ENCODE measurements around the gene MMD.

MMD gene

DNA sequence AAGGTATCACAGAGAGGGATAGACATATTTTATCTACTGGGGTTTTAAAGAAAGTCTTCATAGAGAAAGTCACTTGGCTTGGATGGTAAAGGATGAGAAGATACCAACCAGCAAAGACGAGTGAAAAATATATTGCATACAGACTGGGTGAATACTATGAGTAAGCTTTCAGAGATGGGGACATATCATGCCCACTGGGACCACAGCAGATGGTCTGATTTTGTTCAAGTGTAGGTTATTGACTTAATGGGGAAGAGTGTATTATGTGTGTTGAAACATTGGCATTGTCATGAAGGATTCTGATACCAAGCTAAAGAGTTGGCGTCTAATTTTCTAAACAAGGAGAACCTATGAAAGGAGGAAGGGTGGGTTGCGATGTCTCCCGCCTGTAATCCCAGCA is 13.8 kb upstream of the MMD start:
- no peak for TF ChIP-seq EZH2phosphoT487 (conservative IDR thresholded peaks at IDR 0.05; ENCODE audit: low read length)
- TF ChIP-seq, protein P1, sequence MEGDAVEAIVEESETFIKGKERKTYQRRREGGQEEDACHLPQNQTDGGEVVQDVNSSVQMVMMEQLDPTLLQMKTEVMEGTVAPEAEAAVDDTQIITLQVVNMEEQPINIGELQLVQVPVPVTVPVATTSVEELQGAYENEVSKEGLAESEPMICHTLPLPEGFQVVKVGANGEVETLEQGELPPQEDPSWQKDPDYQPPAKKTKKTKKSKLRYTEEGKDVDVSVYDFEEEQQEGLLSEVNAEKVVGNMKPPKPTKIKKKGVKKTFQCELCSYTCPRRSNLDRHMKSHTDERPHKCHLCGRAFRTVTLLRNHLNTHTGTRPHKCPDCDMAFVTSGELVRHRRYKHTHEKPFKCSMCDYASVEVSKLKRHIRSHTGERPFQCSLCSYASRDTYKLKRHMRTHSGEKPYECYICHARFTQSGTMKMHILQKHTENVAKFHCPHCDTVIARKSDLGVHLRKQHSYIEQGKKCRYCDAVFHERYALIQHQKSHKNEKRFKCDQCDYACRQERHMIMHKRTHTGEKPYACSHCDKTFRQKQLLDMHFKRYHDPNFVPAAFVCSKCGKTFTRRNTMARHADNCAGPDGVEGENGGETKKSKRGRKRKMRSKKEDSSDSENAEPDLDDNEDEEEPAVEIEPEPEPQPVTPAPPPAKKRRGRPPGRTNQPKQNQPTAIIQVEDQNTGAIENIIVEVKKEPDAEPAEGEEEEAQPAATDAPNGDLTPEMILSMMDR (IDR thresholded peaks at IDR 0.05; ENCODE audit: insufficient read depth, low read length, poor library complexity, severe bottlenecking), result no peak
- H3K9me2 ChIP-seq (replicated peaks; ENCODE audit: insufficient read depth, low read length), result no peaks in the 10 kb centered on the region

DNA sequence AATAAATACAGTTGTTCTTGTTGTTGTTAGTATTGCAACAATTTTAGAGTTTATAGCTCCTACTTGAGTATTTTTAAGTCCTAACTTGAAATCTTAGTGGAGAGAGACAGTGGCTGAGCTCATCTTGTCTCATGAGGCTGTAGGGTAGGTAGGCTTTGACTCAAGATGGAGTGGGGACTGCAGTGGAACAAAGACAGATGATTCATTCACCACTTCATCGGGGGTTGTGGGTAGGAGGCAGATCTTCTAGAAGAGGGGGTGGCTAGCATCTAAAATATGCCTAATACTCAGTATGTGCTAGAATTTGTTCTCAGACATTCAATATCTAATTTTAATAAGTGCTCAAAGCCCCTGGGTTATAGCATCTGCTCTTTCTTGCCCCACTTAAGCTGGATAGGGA is 13.1 kb upstream of the MMD start:
- Histone ChIP-seq H3K27me3 (ENCODE audit: low read length) (no peaks in the 10 kb centered on the region), H3K79me2 (ENCODE audit: insufficient read depth, low read length) (no peaks in the 10 kb centered on the region), H3K9me2 (replicated peaks; ENCODE audit: insufficient read depth, low read length) (no peaks in the 10 kb centered on the region), H3K9me3 (ENCODE audit: insufficient read depth, low read length) (no peaks in the 10 kb centered on the region), H3K9ac (ENCODE audit: low read length) (no peak overlapping the region), H3K36me3 (ENCODE audit: low read length) (no peaks in the 10 kb centered on the region), H3K4me2 (ENCODE audit: low read depth, low read length, poor library complexity, severe bottlenecking) (no peak overlapping the region), H2AFZ (ENCODE audit: low read depth, low read length, severe bottlenecking) (no peak overlapping the region), H3F3A (ENCODE audit: insufficient read depth) (no peaks in the 10 kb centered on the region), H3K4me3 (ENCODE audit: insufficient read depth, low read length, poor library complexity, severe bottlenecking) (no peak overlapping the region), H3K27ac (ENCODE audit: low read depth, low read length) (no peak overlapping the region), H4K20me1 (ENCODE audit: low read depth, low read length) (no peaks in the 10 kb centered on the region)
- TF ChIP-seq, protein P1 (IDR thresholded peaks at IDR 0.05; ENCODE audit: insufficient read depth, low read length, poor library complexity, severe bottlenecking), result no peak
- no peak for TF ChIP-seq EZH2phosphoT487 (conservative IDR thresholded peaks at IDR 0.05; ENCODE audit: low read length)

More for the DNA sequence above, 13.8 kb upstream of the MMD start:
- Histone ChIP-seq H3K27ac (ENCODE audit: low read depth, low read length) (no peak overlapping the region), H4K20me1 (ENCODE audit: low read depth, low read length) (no peaks in the 10 kb centered on the region), H3K9me3 (ENCODE audit: insufficient read depth, low read length) (no peaks in the 10 kb centered on the region), H3K79me2 (ENCODE audit: insufficient read depth, low read length) (no peaks in the 10 kb centered on the region), H3F3A (ENCODE audit: insufficient read depth) (no peaks in the 10 kb centered on the region), H3K27me3 (ENCODE audit: low read length) (no peaks in the 10 kb centered on the region), H2AFZ (ENCODE audit: low read depth, low read length, severe bottlenecking) (no peak overlapping the region), H3K4me3 (ENCODE audit: insufficient read depth, low read length, poor library complexity, severe bottlenecking) (no peak overlapping the region), H3K36me3 (ENCODE audit: low read length) (no peaks in the 10 kb centered on the region), H3K4me2 (ENCODE audit: low read depth, low read length, poor library complexity, severe bottlenecking) (no peak overlapping the region), H3K9ac (ENCODE audit: low read length) (no peak overlapping the region)

DNA sequence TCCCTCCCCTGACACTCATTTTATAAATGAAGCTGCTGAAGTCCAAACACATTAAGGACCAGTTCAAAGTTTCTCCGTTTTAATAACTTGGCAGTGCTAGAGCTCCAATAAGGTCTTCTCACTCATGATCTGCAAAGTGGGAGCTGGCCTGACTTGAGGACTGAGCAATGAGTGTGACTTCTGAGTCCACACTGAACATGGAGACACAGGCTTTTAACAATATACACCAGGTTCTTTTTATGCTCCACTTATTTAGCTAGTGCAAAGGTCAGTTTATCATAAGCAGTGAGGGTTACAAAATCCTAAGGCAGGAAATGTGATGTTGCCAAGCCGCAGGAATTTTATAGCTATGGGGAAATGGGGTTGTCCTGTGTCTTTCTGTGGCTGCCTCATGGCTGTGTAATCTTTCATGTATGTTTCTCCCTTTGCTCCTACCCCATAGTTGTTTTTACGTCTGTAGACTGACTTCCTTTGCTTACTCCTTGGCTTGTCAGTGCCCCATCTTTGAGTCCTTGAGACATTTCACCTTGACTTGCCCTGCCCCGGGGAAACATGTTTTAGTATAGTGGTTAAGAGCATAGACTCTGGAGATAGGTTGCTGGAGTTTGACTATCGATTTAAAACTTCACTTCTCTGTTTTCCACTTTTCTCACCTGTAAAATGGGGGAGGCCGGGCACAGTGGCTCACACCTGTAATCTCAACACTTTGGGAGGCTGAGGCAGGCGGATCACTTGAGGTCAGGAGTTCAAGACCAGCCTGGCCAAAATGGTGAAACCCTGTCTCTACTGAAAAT is 12.2 kb upstream of the MMD start:
- TF ChIP-seq, protein P1 (IDR thresholded peaks at IDR 0.05; ENCODE audit: insufficient read depth, low read length, poor library complexity, severe bottlenecking), result no peak
- TF ChIP-seq EZH2phosphoT487 (conservative IDR thresholded peaks at IDR 0.05; ENCODE audit: low read length), result no peak
- H3K79me2 ChIP-seq (ENCODE audit: insufficient read depth, low read length), result no peaks in the 10 kb centered on the region
- no peaks in the 10 kb centered on the region for H3K27me3 ChIP-seq (ENCODE audit: low read length)
- H3F3A ChIP-seq (ENCODE audit: insufficient read depth), result no peaks in the 10 kb centered on the region
- H3K4me2 ChIP-seq (ENCODE audit: low read depth, low read length, poor library complexity, severe bottlenecking), result no peak overlapping the region
- no peak overlapping the region for H3K9ac ChIP-seq (ENCODE audit: low read length)
- no peak overlapping the region for H2AFZ ChIP-seq (ENCODE audit: low read depth, low read length, severe bottlenecking)
- no peaks in the 10 kb centered on the region for H3K9me3 ChIP-seq (ENCODE audit: insufficient read depth, low read length)
- no peaks in the 10 kb centered on the region for H3K36me3 ChIP-seq (ENCODE audit: low read length)
- H3K4me3 ChIP-seq (ENCODE audit: insufficient read depth, low read length, poor library complexity, severe bottlenecking), result no peak overlapping the region
- H3K27ac ChIP-seq (ENCODE audit: low read depth, low read length), result no peak overlapping the region
- H4K20me1 ChIP-seq (ENCODE audit: low read depth, low read length), result no peaks in the 10 kb centered on the region
- H3K9me2 ChIP-seq (replicated peaks; ENCODE audit: insufficient read depth, low read length), result no peaks in the 10 kb centered on the region

Measured in SU-DHL-6 (cell line).